SU-DHL-6 (cell line): Measurements from ENCODE around the gene APH1B.
A peak's percentile ranks its signal among the peaks of the same experiment; 100 is the strongest.

Experiments
- H2AFZ ChIP-seq: fragments of 200-600 bp; sonication (generic); 2 replicates; pipeline ENCODE4 v1.6.1; 2014; ENCODE audit warnings: low read depth, mild to moderate bottlenecking, moderate library complexity, mixed read lengths, antibody characterized with exemption, low read length; ENCODE audit not compliant: severe bottlenecking
- H3F3A ChIP-seq: fragments of 200-600 bp; shearing (Covaris generic); 2 replicates; pipeline ENCODE4 v1.6.0; 2016; ENCODE audit warnings: antibody characterized with exemption, mild to moderate bottlenecking; ENCODE audit not compliant: insufficient read depth
- H3K27ac ChIP-seq: fragments of 200-600 bp; sonication (generic); 2 replicates; pipeline ENCODE4 v1.5.1; 2016; ENCODE audit warnings: low read depth, mild to moderate bottlenecking, low read length, moderate library complexity, mixed read lengths
- H3K27me3 ChIP-seq: fragments of 200-600 bp; sonication (generic), shearing (Covaris generic); 2 replicates; pipeline ENCODE4 v1.6.0; 2014; ENCODE audit warnings: mild to moderate bottlenecking, low read length
- H3K36me3 ChIP-seq: fragments of 200-600 bp; sonication (generic); 2 replicates; pipeline ENCODE4 v1.6.1; 2014; ENCODE audit warnings: mild to moderate bottlenecking, low read length, mixed read lengths
- H3K4me2 ChIP-seq: fragments of 300-600, 200-600 bp; shearing (Covaris generic), sonication (generic); 2 replicates; pipeline ENCODE4 v1.6.0; 2014; ENCODE audit warnings: low read length, low read depth, mild to moderate bottlenecking; ENCODE audit not compliant: poor library complexity, severe bottlenecking
- H3K4me3 ChIP-seq: fragments of 200-600 bp; sonication (generic); 2 replicates; pipeline ENCODE4 v1.5.1; 2014; ENCODE audit warnings: antibody characterized with exemption, low read length, mild to moderate bottlenecking, mixed read lengths; ENCODE audit not compliant: insufficient read depth, poor library complexity, severe bottlenecking
- H3K79me2 ChIP-seq: fragments of 200-600 bp; sonication (generic); 2 replicates; pipeline ENCODE4 v1.6.1; 2014; ENCODE audit warnings: mild to moderate bottlenecking, low read length, moderate library complexity; ENCODE audit not compliant: insufficient read depth
- H3K9ac ChIP-seq: fragments of 200-600 bp; sonication (generic); 2 replicates; pipeline ENCODE4 v1.7.0; 2014; ENCODE audit warnings: mild to moderate bottlenecking, low read length
- H3K9me2 ChIP-seq: fragments of 200-600 bp; sonication (generic); replicated peaks from 2 replicates; pipeline ENCODE4 v1.6.1; 2014; ENCODE audit warnings: low read length; ENCODE audit not compliant: insufficient read depth
- H3K9me3 ChIP-seq: fragments of 200-600 bp; sonication (generic); 2 replicates; pipeline ENCODE4 v1.6.1; 2014; ENCODE audit warnings: low read length, mixed read lengths; ENCODE audit not compliant: insufficient read depth
- H4K20me1 ChIP-seq: fragments of 200-600 bp; sonication (generic); 2 replicates; pipeline ENCODE4 v1.6.1; 2014; ENCODE audit warnings: low read depth, mild to moderate bottlenecking, antibody characterized with exemption, low read length, moderate library complexity, mixed read lengths
- EZH2phosphoT487 ChIP-seq: fragments of 200-600 bp; sonication (generic), shearing (Covaris generic); conservative IDR thresholded peaks from 2 replicates; pipeline ENCODE4 v1.6.1; 2018; ENCODE audit warnings: mild to moderate bottlenecking, antibody characterized with exemption, low read length, moderate library complexity, mixed read lengths
- TF ChIP-seq, protein P1 (sequence below): fragments of 200-600 bp; sonication (generic); IDR thresholded peaks from one replicate; pipeline ENCODE4 v1.5.1; 2017; ENCODE audit warnings: antibody characterized with exemption, mild to moderate bottlenecking, low read length, moderate library complexity; ENCODE audit not compliant: insufficient read depth, poor library complexity, severe bottlenecking

The APH1B gene

DNA sequence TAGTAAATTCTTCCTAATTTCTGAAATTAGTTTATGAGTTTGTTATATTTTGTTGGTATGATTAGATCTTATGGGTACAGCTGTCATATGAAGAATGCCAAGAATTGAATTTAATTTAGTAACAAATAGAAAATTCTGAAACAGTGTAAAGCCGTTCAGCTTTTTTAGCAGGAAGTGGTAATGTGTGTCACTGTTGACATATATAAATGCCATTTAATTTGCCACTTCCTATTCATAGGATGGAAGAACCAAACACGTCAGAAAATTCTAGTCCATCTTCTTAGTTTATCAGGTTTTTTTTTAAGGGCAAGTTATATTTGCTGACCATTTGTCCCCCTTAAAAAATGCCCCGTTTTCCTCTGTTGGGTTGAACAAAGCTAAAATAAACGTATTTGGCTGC lies 45.0 kb upstream of the APH1B start:
- Histone ChIP-seq H3K27ac (peak overlapping the region; percentile 48; the same call in 1 of the 2 replicates), H3K9ac (no peak overlapping the region), H3K9me3 (no peaks in the 10 kb centered on the region), H3K4me3 (peak overlapping the region; percentile 12), H3K4me2 (peak overlapping the region; percentile 68), H3K79me2 (peaks cover 75% of the 10 kb centered on the region), H3K36me3 (peaks cover 6% of the 10 kb centered on the region; the same call in 1 of the 2 replicates), H2AFZ (no peak overlapping the region), H3K9me2 (no peaks in the 10 kb centered on the region), H3F3A (peaks cover 8% of the 10 kb centered on the region), H4K20me1 (no peaks in the 10 kb centered on the region), H3K27me3 (no peaks in the 10 kb centered on the region)
- no peak for TF ChIP-seq EZH2phosphoT487
- TF ChIP-seq, protein P1, sequence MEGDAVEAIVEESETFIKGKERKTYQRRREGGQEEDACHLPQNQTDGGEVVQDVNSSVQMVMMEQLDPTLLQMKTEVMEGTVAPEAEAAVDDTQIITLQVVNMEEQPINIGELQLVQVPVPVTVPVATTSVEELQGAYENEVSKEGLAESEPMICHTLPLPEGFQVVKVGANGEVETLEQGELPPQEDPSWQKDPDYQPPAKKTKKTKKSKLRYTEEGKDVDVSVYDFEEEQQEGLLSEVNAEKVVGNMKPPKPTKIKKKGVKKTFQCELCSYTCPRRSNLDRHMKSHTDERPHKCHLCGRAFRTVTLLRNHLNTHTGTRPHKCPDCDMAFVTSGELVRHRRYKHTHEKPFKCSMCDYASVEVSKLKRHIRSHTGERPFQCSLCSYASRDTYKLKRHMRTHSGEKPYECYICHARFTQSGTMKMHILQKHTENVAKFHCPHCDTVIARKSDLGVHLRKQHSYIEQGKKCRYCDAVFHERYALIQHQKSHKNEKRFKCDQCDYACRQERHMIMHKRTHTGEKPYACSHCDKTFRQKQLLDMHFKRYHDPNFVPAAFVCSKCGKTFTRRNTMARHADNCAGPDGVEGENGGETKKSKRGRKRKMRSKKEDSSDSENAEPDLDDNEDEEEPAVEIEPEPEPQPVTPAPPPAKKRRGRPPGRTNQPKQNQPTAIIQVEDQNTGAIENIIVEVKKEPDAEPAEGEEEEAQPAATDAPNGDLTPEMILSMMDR, result no peak

DNA sequence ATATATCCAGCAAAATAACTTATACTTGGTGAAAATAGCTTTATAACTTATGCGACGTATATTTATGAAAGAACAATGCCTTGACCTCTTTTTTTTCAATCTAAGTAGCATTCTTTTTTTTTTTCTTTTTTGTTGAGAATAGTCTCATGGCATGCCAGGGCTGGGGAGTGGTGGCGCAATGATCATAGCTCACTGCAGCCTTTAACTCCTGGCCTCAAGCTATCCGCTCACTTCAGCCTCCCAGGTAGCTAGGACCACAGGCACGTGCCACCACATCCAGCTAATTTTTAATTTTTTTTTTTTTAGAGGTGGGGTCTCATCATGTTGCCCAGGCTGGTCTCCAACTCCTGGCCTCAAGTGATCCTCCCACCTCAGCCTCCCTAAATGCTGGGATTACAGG lies 44.5 kb upstream of the APH1B start:
- H4K20me1 ChIP-seq, result no peaks in the 10 kb centered on the region
- no peaks in the 10 kb centered on the region for H3K9me2 ChIP-seq
- no peaks in the 10 kb centered on the region for H3K9me3 ChIP-seq
- no peak overlapping the region for H3K4me3 ChIP-seq
- H3K27ac ChIP-seq, result no peak overlapping the region
- no peaks in the 10 kb centered on the region for H3K27me3 ChIP-seq
- peaks cover 6% of the 10 kb centered on the region; the same call in 1 of the 2 replicates for H3K36me3 ChIP-seq
- peaks cover 8% of the 10 kb centered on the region for H3F3A ChIP-seq
- no peak overlapping the region for H2AFZ ChIP-seq
- no peak overlapping the region for H3K9ac ChIP-seq
- TF ChIP-seq, protein P1, result no peak
- no peak for TF ChIP-seq EZH2phosphoT487
- peaks cover 78% of the 10 kb centered on the region for H3K79me2 ChIP-seq
- peak overlapping the region; percentile 68 for H3K4me2 ChIP-seq

DNA sequence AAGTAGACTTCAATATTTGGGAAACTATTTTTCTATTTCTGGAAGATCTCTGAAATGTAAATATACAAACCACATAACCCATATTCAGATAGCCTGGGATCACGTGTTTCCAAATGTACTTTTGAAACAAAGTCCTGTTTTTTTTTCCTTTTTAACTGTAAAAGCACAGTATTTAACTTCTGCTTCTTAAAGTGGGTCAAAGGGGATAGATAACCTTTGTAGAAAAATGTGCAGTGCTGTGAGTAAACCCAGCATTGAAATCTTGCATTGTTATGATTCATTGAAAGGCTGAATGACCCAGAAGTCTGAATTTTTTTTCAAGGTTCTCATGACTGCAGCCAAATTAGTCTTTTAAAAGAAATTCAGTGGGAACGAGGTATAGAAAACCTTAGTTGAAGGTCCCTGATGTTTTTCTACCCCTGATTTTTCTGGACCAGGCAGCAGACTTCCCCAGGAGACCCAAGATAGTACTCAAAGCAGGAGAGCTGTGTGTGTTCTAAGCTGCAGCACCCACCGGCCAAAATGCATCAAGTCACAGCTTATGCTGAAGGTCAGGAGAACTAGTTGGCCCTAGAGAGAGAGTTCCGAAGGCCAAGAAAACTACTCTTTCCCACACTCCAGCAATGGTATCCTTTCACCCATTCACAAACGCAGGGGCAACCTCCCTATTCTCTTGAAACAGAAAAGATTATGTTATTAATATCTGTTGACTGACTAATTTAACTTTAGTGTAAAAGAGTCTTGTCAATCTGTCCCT lies 43.6 kb upstream of the APH1B start:
- Histone ChIP-seq H3K9me3 (no peaks in the 10 kb centered on the region), H4K20me1 (no peaks in the 10 kb centered on the region), H3K9me2 (no peaks in the 10 kb centered on the region), H3K9ac (no peak overlapping the region), H2AFZ (no peak overlapping the region), H3K4me2 (peak overlapping the region; percentile 11), H3F3A (peaks cover 8% of the 10 kb centered on the region), H3K27me3 (no peaks in the 10 kb centered on the region), H3K36me3 (peaks cover 6% of the 10 kb centered on the region; the same call in 1 of the 2 replicates), H3K27ac (no peak overlapping the region), H3K4me3 (no peak overlapping the region), H3K79me2 (peaks cover 81% of the 10 kb centered on the region)
- no peak for TF ChIP-seq EZH2phosphoT487
- TF ChIP-seq, protein P1, result no peak
